H1 (cell line): Measurements from ENCODE around the gene HMCN2. TPM values are rescaled to one million over a fixed set of nuclear protein-coding genes. Genes with fewer than 3 reads are reported as not detected.
A peak's percentile ranks its signal among the peaks of the same experiment; 100 is the strongest.

ENCODE experiments used
- CTCF ChIA-PET: fragments of 300-600 bp; sonication (Branson Sonifier 250); formaldehyde crosslinking; loops from one replicate; lab custom pipeline; 2021; ENCODE audit not compliant: partially characterized antibody; lab: Charles Lee
- POLR2A ChIA-PET: fragments of 300-600 bp; sonication (Branson Sonifier 250); formaldehyde crosslinking; loops from one replicate; lab custom pipeline; 2021; ENCODE audit warnings: inconsistent platforms; ENCODE audit not compliant: partially characterized antibody; lab: Charles Lee
- DNase-seq, 2 experiments: peaks; one replicate each; pipeline versions ENCODE4 v3.0.0 to v3.0.0-alpha.2; 2010 to 2022; ENCODE audit warnings: low spot score in 2 of 2, low read depth in 1 of 2, mixed read lengths in 1 of 2
- FAIRE-seq: peaks from 2 replicates; lab custom pipeline; 2011; peaks lifted over from hg19 to GRCh38; lab: Jason Lieb, UNC
- H2AFZ ChIP-seq: 2 replicates; pipeline ENCODE4 v1.8.1; 2012; ENCODE audit warnings: low read length, inconsistent platforms
- H2AK5ac ChIP-seq: 2 replicates; pipeline ENCODE4 v1.6.1; 2013; ENCODE audit warnings: low read depth, low read length
- H2BK120ac ChIP-seq: replicated peaks from 2 replicates; pipeline ENCODE3; 2013; ENCODE audit warnings: low read depth, low read length, inconsistent platforms
- H2BK12ac ChIP-seq: 2 replicates; pipeline ENCODE4 v1.6.1; 2013; ENCODE audit warnings: low read depth, low read length
- H2BK15ac ChIP-seq: 2 replicates; pipeline ENCODE4 v1.6.1; 2013; ENCODE audit warnings: low read length
- H2BK20ac ChIP-seq: 2 replicates; pipeline ENCODE4 v1.6.1; 2013; ENCODE audit warnings: low read length
- H2BK5ac ChIP-seq: 2 replicates; pipeline ENCODE4 v1.6.1; 2013; ENCODE audit warnings: low read depth, low read length
- H3K14ac ChIP-seq: 2 replicates; pipeline ENCODE4 v1.6.1; 2013; ENCODE audit warnings: inconsistent platforms; ENCODE audit not compliant: insufficient read length
- H3K18ac ChIP-seq: 2 replicates; pipeline ENCODE4 v1.6.1; 2013; ENCODE audit warnings: low read length; ENCODE audit errors: extremely low read depth
- H3K23ac ChIP-seq: 2 replicates; pipeline ENCODE4 v1.6.1; 2013; ENCODE audit warnings: inconsistent platforms; ENCODE audit not compliant: insufficient read length
- H3K23me2 ChIP-seq: 2 replicates; pipeline ENCODE4 v1.6.1; 2013; ENCODE audit warnings: low read depth, low read length
- H3K27ac ChIP-seq: 2 replicates; pipeline ENCODE4 v1.6.1; 2011; ENCODE audit warnings: low read depth, low read length, inconsistent platforms
- H3K27me3 ChIP-seq, 4 experiments: replicated peaks in 1 of 4; 1 replicate in 1 of 4; 2 replicates in 3 of 4; pipeline versions ENCODE4 v1.6.1 to v1.8.1; 2011 to 2013; ENCODE audit warnings: low read length in 3 of 4, mild to moderate bottlenecking in 3 of 4, inconsistent platforms in 2 of 4, mixed read lengths in 2 of 4, moderate library complexity in 1 of 4; ENCODE audit not compliant: control insufficient read depth in 3 of 4, insufficient read depth in 3 of 4; ENCODE audit errors: extremely low read depth in 1 of 4
- H3K36me3 ChIP-seq, 4 experiments: 2 replicates each; pipeline versions ENCODE4 v1.6.1 to v1.8.1; 2011 to 2013; ENCODE audit warnings: mild to moderate bottlenecking in 4 of 4, low read length in 3 of 4, moderate library complexity in 2 of 4, control low read depth in 1 of 4, inconsistent platforms in 1 of 4; ENCODE audit not compliant: insufficient read depth in 4 of 4, control insufficient read depth in 2 of 4
- H3K4ac ChIP-seq: replicated peaks from 2 replicates; pipeline ENCODE3; 2013; ENCODE audit warnings: low read length, low read depth, mixed read lengths, inconsistent platforms; ENCODE audit not compliant: insufficient read length
- H3K4me1 ChIP-seq, 4 experiments: replicated peaks in 1 of 4; 1 replicate in 1 of 4; 2 replicates in 3 of 4; pipeline versions ENCODE4 v1.6.1 to v1.8.1; 2011 to 2013; ENCODE audit warnings: low read length in 3 of 4, inconsistent platforms in 2 of 4, mixed read lengths in 1 of 4; ENCODE audit not compliant: insufficient read depth in 4 of 4, control insufficient read depth in 3 of 4
- H3K4me2 ChIP-seq, 2 experiments: 2 replicates each; pipeline versions ENCODE4 v1.6.1 to v1.8.1; 2011 to 2013; ENCODE audit warnings: low read depth in 2 of 2, low read length in 2 of 2, control low read depth in 1 of 2, inconsistent platforms in 1 of 2, mild to moderate bottlenecking in 1 of 2; ENCODE audit not compliant: insufficient read depth in 1 of 2
- H3K4me3 ChIP-seq, 4 experiments: fragments of 200-600, 300-600 bp in 1 of 4; sonication (generic), shearing (Covaris generic), sonication (Bioruptor Twin) in 1 of 4; 2 replicates each; pipeline versions ENCODE4 v1.5.1 to v1.8.1; 2011 to 2016; ENCODE audit warnings: low read length in 4 of 4, low read depth in 3 of 4, control low read depth in 2 of 4, inconsistent platforms in 2 of 4, mild to moderate bottlenecking in 2 of 4, mixed read lengths in 1 of 4, moderate library complexity in 1 of 4; ENCODE audit not compliant: insufficient read depth in 2 of 4; ENCODE audit errors: extremely low read depth in 1 of 4
- H3K56ac ChIP-seq: replicated peaks from 2 replicates; pipeline ENCODE3; 2013; ENCODE audit warnings: low read depth, mild to moderate bottlenecking, mixed read lengths, low read length, inconsistent platforms; ENCODE audit not compliant: insufficient read length
- H3K79me1 ChIP-seq: 2 replicates; pipeline ENCODE4 v1.6.1; 2013; ENCODE audit warnings: low read depth, low read length, control low read depth
- H3K79me2 ChIP-seq, 2 experiments: 2 replicates each; pipeline versions ENCODE4 v1.6.1 to v1.8.1; 2012 to 2013; ENCODE audit warnings: low read length in 2 of 2, mild to moderate bottlenecking in 2 of 2, inconsistent platforms in 1 of 2; ENCODE audit not compliant: insufficient read depth in 2 of 2, control insufficient read depth in 1 of 2
- H3K9ac ChIP-seq, 4 experiments: replicated peaks in 1 of 4; 1 replicate in 1 of 4; 2 replicates in 3 of 4; pipeline versions ENCODE4 v1.6.1 to v1.8.1; 2011 to 2013; ENCODE audit warnings: low read depth in 3 of 4, low read length in 3 of 4, control low read depth in 2 of 4, mild to moderate bottlenecking in 2 of 4, moderate library complexity in 2 of 4, inconsistent platforms in 1 of 4; ENCODE audit errors: extremely low read depth in 1 of 4
- H3K9me3 ChIP-seq, 2 experiments: 2 replicates each; pipeline versions ENCODE4 v1.6.1 to v1.8.1; 2012 to 2013; ENCODE audit warnings: mild to moderate bottlenecking in 2 of 2, moderate library complexity in 2 of 2, control low read depth in 1 of 2, inconsistent platforms in 1 of 2, low read depth in 1 of 2, low read length in 1 of 2, mixed read lengths in 1 of 2; ENCODE audit not compliant: insufficient read depth in 2 of 2
- H4K20me1 ChIP-seq, 2 experiments: replicated peaks in 1 of 2; 2 replicates each; pipeline versions ENCODE3 to v1.8.1; 2011 to 2013; ENCODE audit warnings: inconsistent platforms in 2 of 2, low read length in 2 of 2, mild to moderate bottlenecking in 1 of 2; ENCODE audit not compliant: insufficient read depth in 2 of 2, control insufficient read depth in 1 of 2
- H4K5ac ChIP-seq: 2 replicates; pipeline ENCODE4 v1.6.1; 2013; ENCODE audit warnings: low read length, low read depth, mixed read lengths, inconsistent platforms; ENCODE audit not compliant: insufficient read length
- H4K8ac ChIP-seq: 2 replicates; pipeline ENCODE4 v1.8.0; 2013; ENCODE audit warnings: mild to moderate bottlenecking, moderate library complexity, low read length, inconsistent platforms; ENCODE audit not compliant: insufficient read depth; ENCODE audit errors: extremely low read depth
- H4K91ac ChIP-seq: replicated peaks from 2 replicates; pipeline ENCODE3; 2013; ENCODE audit warnings: low read length, mixed read lengths, inconsistent platforms; ENCODE audit not compliant: insufficient read length
- ATF3 ChIP-seq: IDR thresholded peaks from 2 replicates; pipeline ENCODE4 v1.6.1; 2011; ENCODE audit warnings: low read depth, mild to moderate bottlenecking, low read length; ENCODE audit not compliant: insufficient read depth
- CBX8 ChIP-seq: fragments of 300-800, 300-1000 bp; sonication (generic); IDR thresholded peaks from 2 replicates; pipeline ENCODE4 v1.7.1; 2016; ENCODE audit warnings: low read depth, low read length, borderline replicate concordance
- KDM5A ChIP-seq: fragments of 200-600 bp; IDR thresholded peaks from 2 replicates; pipeline ENCODE4 v1.7.1; 2012; ENCODE audit warnings: mild to moderate bottlenecking, low read length, inconsistent platforms, mixed read lengths
- TBP ChIP-seq: IDR thresholded peaks from 2 replicates; pipeline ENCODE4 v1.6.1; 2011; ENCODE audit warnings: low read depth, low read length, improper control_type of control experiment
- YY1 ChIP-seq: IDR thresholded peaks from 2 replicates; pipeline ENCODE4 v1.6.1; 2011; ENCODE audit warnings: low read depth, mild to moderate bottlenecking, low read length
- WGBS, 2 experiments: shearing (Covaris generic) in 1 of 2; methylation state at CpG; one replicate each; pipeline versions ENCODE4 v1.1.6 to v1.1.7; 2013 to 2015; ENCODE audit warnings: low lambda C conversion rate in 2 of 2, mixed read lengths in 2 of 2, inconsistent platforms in 1 of 2, low coverage in 1 of 2, missing lambda C conversion rate in 1 of 2; ENCODE audit not compliant: insufficient replicate concordance in 2 of 2, insufficient coverage in 1 of 2, insufficient read length in 1 of 2; ENCODE audit errors: extremely low coverage in 1 of 2, missing lambda C conversion rate in 1 of 2; 5-methylcytosine and 5-hydroxymethylcytosine counted together
- polyA plus RNA-seq, 7 experiments: library from polyadenylated mRNA; depleted of rRNA in 3 of 7; stranded (reverse) in 5 of 7; unstranded in 2 of 7; fragments of >200 nt in 5 of 7; fragments of 200-250 nt in 2 of 7; gene quantifications; 1 replicate in 5 of 7; 2 replicates in 1 of 7; 4 replicates in 1 of 7; pipeline versions ENCODE4 v1.2.1 to v1.2.3, GENCODE V29; 2011 to 2013; ENCODE audit warnings: missing spikeins in 2 of 7, mixed read lengths in 2 of 7
- total RNA-seq: library from RNA; stranded (reverse); fragmentation: NEBNext Ultra II Directional; extraction: Animal tissue kit (Norgen Biotek cat#: 25700); gene quantifications from 2 replicates; pipeline ENCODE4 v1.2.1, GENCODE V29; 2021

The HMCN2 gene
- total and polyA plus RNA-seq, 2 of the 8 experiments (the other 6 are each of a cell fraction or from before 2014, with no cell fraction given): 5.0 to 9.1 TPM

GRCh38 chr9:130304643-130305042 lies 39.1 kb downstream of the HMCN2 start:
- peaks cover 0 to 7% (median 3%) of the 10 kb centered on the region in 4 experiments; a peak in 4 of 8 replicates for H3K36me3 ChIP-seq
- ChIA-PET CTCF (interaction anchor here (1.6 to 5.6 kb wide), 2 partner anchors 22 to 183 kb away, joined by 4 to 33 read pairs; no protein-coding TSS in a partner anchor), POLR2A (interaction anchor here (1.3 kb wide), 1 partner anchor 40 kb away, joined by 3 read pairs; no protein-coding TSS in a partner anchor)

More at GRCh38 chr9:130304643-130305042, 39.1 kb downstream of the HMCN2 start:
- Histone ChIP-seq H2BK5ac (no peak overlapping the region), H2BK12ac (no peak overlapping the region), H4K8ac (no peak overlapping the region; the same call in 1 of the 2 replicates), H2AFZ (no peak overlapping the region), H3K4me2 (no peak overlapping the region), H4K91ac (peak overlapping the region; percentile 65), H3K23ac (no peak overlapping the region), H3K27ac (no peak overlapping the region), H3K23me2 (peaks cover 6% of the 10 kb centered on the region; the same call in 1 of the 2 replicates), H2BK15ac (no peak overlapping the region), H3K14ac (no peak overlapping the region), H3K4me3 (no peak overlapping the region), H3K9ac (no peak overlapping the region), H3K9me3 (no peaks in the 10 kb centered on the region), H2AK5ac (no peak overlapping the region), H2BK120ac (no peak overlapping the region), H3K27me3 (no peaks in the 10 kb centered on the region), H3K79me2 (no peaks in the 10 kb centered on the region), H3K4me1 (no peaks in the 10 kb centered on the region), H2BK20ac (no peak overlapping the region), H3K18ac (no peak overlapping the region), H3K56ac (no peak overlapping the region), H3K79me1 (no peaks in the 10 kb centered on the region), H3K4ac (no peak overlapping the region), H4K5ac (no peak overlapping the region), H4K20me1 (no peaks in the 10 kb centered on the region)
- TF ChIP-seq ATF3 (no peak), CBX8 (no peak), TBP (no peak), YY1 (no peak), KDM5A (no peak)
- 91% methylated on average over 15 of the region's 19 CpGs; no CpG with 5 or more reads in 1 of the 2 experiments for WGBS, 2 experiments
- FAIRE-seq (no peak), DNase-seq (no peak)
